Measurements from ENCODE around the gene DNAH17. TPM values are rescaled to one million over a fixed set of nuclear protein-coding genes. Genes with fewer than 3 reads are reported as not detected.
A peak's percentile ranks its signal among the peaks of the same experiment; 100 is the strongest.

DNAH17 gene
- total RNA-seq, 1 experiment from 2014 or later = 0.18 TPM

GRCh38 chr17:78585006-78585630 is 7.9 kb upstream of the DNAH17 start:
- Histone ChIP-seq H3K36me3 (ENCODE audit: control insufficient read depth, insufficient read depth, low read length) (no peaks in the 10 kb centered on the region), H3K9me3 (ENCODE audit: control insufficient read depth, insufficient read depth, low read depth, low read length) (no peaks in the 10 kb centered on the region), H3K27ac (ENCODE audit: low read length) (no peak overlapping the region), H3K4me3 (ENCODE audit: low read depth in 2 of 2, low read length in 2 of 2) (no peak overlapping the region), H3K27me3 (ENCODE audit: control insufficient read depth, insufficient read depth, low read length) (no peaks in the 10 kb centered on the region), H3K4me1 (ENCODE audit: control insufficient read depth, insufficient read depth, low read length) (peaks cover 2% of the 10 kb centered on the region; the same call in 1 of the 2 replicates)
- ATAC-seq = no peak
- POLR2A ChIA-PET = no interaction called here
- intact Hi-C loops (cut with micrococcal nuclease; ENCODE audit: unreplicated experiment) = no loop called here
- no peak for DNase-seq (ENCODE audit: low read depth, low spot score)
- TF ChIP-seq CTCF (IDR thresholded peaks at IDR 0.05) = no peak
- TF ChIP-seq TCF7L2 (IDR thresholded peaks at IDR 0.05; ENCODE audit: low read depth, low read length) = no peak
- no peak for TF ChIP-seq POLR2AphosphoS5 (IDR thresholded peaks at IDR 0.05; ENCODE audit: low read depth, low read length)
- CTCF ChIA-PET = interaction anchor here (0.6 kb wide), 1 partner anchor 293 kb away, joined by 6 read pairs; no protein-coding TSS in a partner anchor
- no TSS peak for BruUV-seq (replicated peaks)
- in situ Hi-C loops (cut with HindIII; ENCODE audit: low pct_unique_long_range_greater_than_20kb, low sequenced_read_pairs) = no loop called here

- DNase-seq (ENCODE audit: low read depth, low spot score) (no peak), ATAC-seq (peak; percentile 60; the same call in 1 of the 2 replicates)
- H3K4me3 ChIP-seq (ENCODE audit: low read depth in 2 of 2, low read length in 2 of 2) = no peak overlapping the region
- ChIA-PET CTCF (no interaction called here), POLR2A (no interaction called here)
- H3K36me3 ChIP-seq (ENCODE audit: control insufficient read depth, insufficient read depth, low read length) = no peaks in the 10 kb centered on the region
- intact Hi-C loops (cut with micrococcal nuclease; ENCODE audit: unreplicated experiment) (no loop called here), in situ Hi-C loops (cut with HindIII; ENCODE audit: low pct_unique_long_range_greater_than_20kb, low sequenced_read_pairs) (no loop called here)
- H3K27me3 ChIP-seq (ENCODE audit: control insufficient read depth, insufficient read depth, low read length) = no peaks in the 10 kb centered on the region
- no TSS peak for BruUV-seq (replicated peaks)
- H3K27ac ChIP-seq (ENCODE audit: low read length) = no peak overlapping the region
- no peaks in the 10 kb centered on the region for H3K4me1 ChIP-seq (ENCODE audit: control insufficient read depth, insufficient read depth, low read length)
- TF ChIP-seq CTCF (IDR thresholded peaks at IDR 0.05) (no peak), REST (IDR thresholded peaks at IDR 0.05; ENCODE audit: insufficient read depth in 1 of 2, low read depth in 2 of 2, low read length in 1 of 2) (no peak), SIN3A (IDR thresholded peaks at IDR 0.05; ENCODE audit: borderline replicate concordance, insufficient read depth, low read depth, low read length) (no peak), TCF7L2 (IDR thresholded peaks at IDR 0.05; ENCODE audit: low read depth, low read length) (no peak), POLR2AphosphoS5 (IDR thresholded peaks at IDR 0.05; ENCODE audit: low read depth, low read length) (no peak)
- H3K9me3 ChIP-seq (ENCODE audit: control insufficient read depth, insufficient read depth, low read depth, low read length) = no peaks in the 10 kb centered on the region
Observed at GRCh38 chr17:78583091-78583490, 5.9 kb upstream of the DNAH17 start.
